Measurements from ENCODE around the gene ABHD6. TPM values are rescaled to one million over a fixed set of nuclear protein-coding genes. Genes with fewer than 3 reads are reported as not detected.

ABHD6 gene
- total RNA-seq, 1 experiment from 2014 or later, result 18.9 TPM

DNA sequence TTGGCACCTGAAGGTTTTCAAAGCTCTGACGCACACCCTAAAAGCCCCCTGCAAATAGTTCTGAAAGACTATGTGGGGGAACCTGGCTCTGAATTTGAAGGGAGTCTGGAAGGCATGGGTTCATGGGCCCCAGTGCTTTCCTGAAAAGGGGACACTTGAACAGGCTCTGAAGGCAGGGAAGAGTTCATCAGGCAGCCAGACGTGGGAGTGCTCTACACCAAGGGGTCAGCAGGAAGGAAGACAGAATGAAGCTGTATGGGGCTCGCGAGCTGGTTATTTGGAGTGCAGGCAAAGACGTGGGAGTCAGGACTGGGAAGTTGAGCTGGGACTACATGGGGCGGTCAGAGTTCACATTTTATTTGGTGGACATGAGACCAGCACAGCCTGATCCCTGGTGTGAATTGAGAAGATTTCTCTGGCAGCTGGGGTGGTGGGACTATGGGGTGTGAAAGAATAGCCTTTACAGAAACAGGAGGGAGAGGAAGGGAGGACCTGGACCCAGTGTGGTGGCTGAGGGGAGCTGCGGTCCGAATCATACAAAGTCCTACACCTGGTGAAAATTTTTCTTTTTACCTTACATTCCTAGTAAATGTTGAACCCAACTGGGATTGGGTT lies 12.6 kb downstream of the ABHD6 start:
- CTCF ChIA-PET, result no interaction called here
- Histone ChIP-seq H3K4me3 (ENCODE audit: low read depth in 2 of 2, low read length in 2 of 2) (no peak overlapping the region), H3K27ac (ENCODE audit: low read length) (no peak overlapping the region), H3K27me3 (ENCODE audit: control insufficient read depth, insufficient read depth, low read length) (no peaks in the 10 kb centered on the region), H3K4me1 (ENCODE audit: control insufficient read depth, insufficient read depth, low read length) (peaks cover 4% of the 10 kb centered on the region), H3K36me3 (ENCODE audit: control insufficient read depth, insufficient read depth, low read length) (no peaks in the 10 kb centered on the region), H3K9me3 (ENCODE audit: control insufficient read depth, insufficient read depth, low read depth, low read length) (no peaks in the 10 kb centered on the region)
- intact Hi-C loops (cut with micrococcal nuclease; ENCODE audit: unreplicated experiment), result no loop called here
- ATAC-seq, result no peak
- in situ Hi-C loops (cut with HindIII; ENCODE audit: low pct_unique_long_range_greater_than_20kb, low sequenced_read_pairs), result no loop called here
- DNase-seq (ENCODE audit: low read depth, low spot score), result no peak
- POLR2A ChIA-PET, result no interaction called here
- no peak for TF ChIP-seq POLR2AphosphoS5 (IDR thresholded peaks at IDR 0.05; ENCODE audit: low read depth, low read length)
- no peak for TF ChIP-seq TCF7L2 (IDR thresholded peaks at IDR 0.05; ENCODE audit: low read depth, low read length)
- no peak for TF ChIP-seq CTCF (IDR thresholded peaks at IDR 0.05)
- TF ChIP-seq, protein P1, sequence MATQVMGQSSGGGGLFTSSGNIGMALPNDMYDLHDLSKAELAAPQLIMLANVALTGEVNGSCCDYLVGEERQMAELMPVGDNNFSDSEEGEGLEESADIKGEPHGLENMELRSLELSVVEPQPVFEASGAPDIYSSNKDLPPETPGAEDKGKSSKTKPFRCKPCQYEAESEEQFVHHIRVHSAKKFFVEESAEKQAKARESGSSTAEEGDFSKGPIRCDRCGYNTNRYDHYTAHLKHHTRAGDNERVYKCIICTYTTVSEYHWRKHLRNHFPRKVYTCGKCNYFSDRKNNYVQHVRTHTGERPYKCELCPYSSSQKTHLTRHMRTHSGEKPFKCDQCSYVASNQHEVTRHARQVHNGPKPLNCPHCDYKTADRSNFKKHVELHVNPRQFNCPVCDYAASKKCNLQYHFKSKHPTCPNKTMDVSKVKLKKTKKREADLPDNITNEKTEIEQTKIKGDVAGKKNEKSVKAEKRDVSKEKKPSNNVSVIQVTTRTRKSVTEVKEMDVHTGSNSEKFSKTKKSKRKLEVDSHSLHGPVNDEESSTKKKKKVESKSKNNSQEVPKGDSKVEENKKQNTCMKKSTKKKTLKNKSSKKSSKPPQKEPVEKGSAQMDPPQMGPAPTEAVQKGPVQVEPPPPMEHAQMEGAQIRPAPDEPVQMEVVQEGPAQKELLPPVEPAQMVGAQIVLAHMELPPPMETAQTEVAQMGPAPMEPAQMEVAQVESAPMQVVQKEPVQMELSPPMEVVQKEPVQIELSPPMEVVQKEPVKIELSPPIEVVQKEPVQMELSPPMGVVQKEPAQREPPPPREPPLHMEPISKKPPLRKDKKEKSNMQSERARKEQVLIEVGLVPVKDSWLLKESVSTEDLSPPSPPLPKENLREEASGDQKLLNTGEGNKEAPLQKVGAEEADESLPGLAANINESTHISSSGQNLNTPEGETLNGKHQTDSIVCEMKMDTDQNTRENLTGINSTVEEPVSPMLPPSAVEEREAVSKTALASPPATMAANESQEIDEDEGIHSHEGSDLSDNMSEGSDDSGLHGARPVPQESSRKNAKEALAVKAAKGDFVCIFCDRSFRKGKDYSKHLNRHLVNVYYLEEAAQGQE (IDR thresholded peaks at IDR 0.05; ENCODE audit: insufficient read depth in 1 of 2, low read depth in 2 of 2, low read length in 1 of 2), result no peak
- no peak for TF ChIP-seq SIN3A (IDR thresholded peaks at IDR 0.05; ENCODE audit: borderline replicate concordance, insufficient read depth, low read depth, low read length)
- no TSS peak for BruUV-seq (replicated peaks)

DNA sequence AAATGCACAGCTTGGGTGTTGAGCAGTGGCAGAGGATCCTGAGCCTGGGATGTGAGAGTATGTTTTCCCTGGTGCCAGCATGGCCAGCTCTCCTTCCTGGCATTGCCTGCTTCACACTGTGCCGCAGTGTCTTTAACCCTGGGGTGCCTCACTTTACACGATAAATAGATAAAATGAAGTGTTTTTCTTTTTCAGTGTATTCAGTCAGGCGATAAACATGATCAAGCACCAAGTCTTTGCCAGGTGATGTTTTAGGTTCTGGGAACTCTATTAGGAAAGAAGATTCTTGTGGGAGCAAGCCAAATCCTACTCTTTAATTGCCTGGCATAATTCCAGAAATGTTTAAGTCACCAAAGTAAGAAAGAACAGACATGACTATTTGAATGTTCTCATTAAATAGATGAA lies 14.0 kb downstream of the ABHD6 start:
- intact Hi-C loops (cut with micrococcal nuclease; ENCODE audit: unreplicated experiment) (no loop called here), in situ Hi-C loops (cut with HindIII; ENCODE audit: low pct_unique_long_range_greater_than_20kb, low sequenced_read_pairs) (no loop called here)
- Histone ChIP-seq H3K36me3 (ENCODE audit: control insufficient read depth, insufficient read depth, low read length) (no peaks in the 10 kb centered on the region), H3K4me3 (ENCODE audit: low read depth in 2 of 2, low read length in 2 of 2) (no peak overlapping the region), H3K27ac (ENCODE audit: low read length) (no peak overlapping the region), H3K9me3 (ENCODE audit: control insufficient read depth, insufficient read depth, low read depth, low read length) (no peaks in the 10 kb centered on the region), H3K4me1 (ENCODE audit: control insufficient read depth, insufficient read depth, low read length) (peaks cover 4% of the 10 kb centered on the region), H3K27me3 (ENCODE audit: control insufficient read depth, insufficient read depth, low read length) (no peaks in the 10 kb centered on the region)
- no peak for DNase-seq (ENCODE audit: low read depth, low spot score)
- ChIA-PET POLR2A (no interaction called here), CTCF (no interaction called here)
- BruUV-seq (replicated peaks), result no TSS peak
- TF ChIP-seq TCF7L2 (IDR thresholded peaks at IDR 0.05; ENCODE audit: low read depth, low read length), result no peak
- no peak for TF ChIP-seq SIN3A (IDR thresholded peaks at IDR 0.05; ENCODE audit: borderline replicate concordance, insufficient read depth, low read depth, low read length)
- TF ChIP-seq, protein P1 (IDR thresholded peaks at IDR 0.05; ENCODE audit: insufficient read depth in 1 of 2, low read depth in 2 of 2, low read length in 1 of 2), result no peak
- TF ChIP-seq POLR2AphosphoS5 (IDR thresholded peaks at IDR 0.05; ENCODE audit: low read depth, low read length), result no peak
- no peak for TF ChIP-seq CTCF (IDR thresholded peaks at IDR 0.05)
- no peak for ATAC-seq

Data from Panc1 (cell line).